NCI-H69 (cell line): ENCODE results near the gene RPGRIP1L.

ENCODE experiments used
- DNase-seq: peaks from one replicate; lab custom pipeline; 2025; lab: John Stamatoyannopoulos, UW

The RPGRIP1L gene

DNA sequence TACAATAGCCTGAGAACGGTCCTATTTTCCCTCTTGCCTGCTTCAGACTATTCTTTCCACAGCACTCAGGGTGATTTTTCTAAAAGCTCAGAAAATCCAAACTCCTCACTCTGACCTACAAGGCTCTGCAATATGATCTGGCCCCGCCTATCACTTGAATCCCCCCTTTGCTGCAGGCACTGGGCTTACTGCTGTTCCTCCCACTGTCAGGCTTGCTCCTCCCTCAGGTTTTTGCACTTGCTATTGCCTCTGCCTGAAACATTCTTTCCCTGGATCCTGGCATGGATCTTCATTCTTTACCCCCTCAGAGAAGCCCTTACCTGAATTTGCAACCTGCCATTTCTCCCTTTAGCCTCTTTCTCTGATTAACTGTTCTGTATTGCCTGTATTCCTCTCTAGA is 52.3 kb downstream of the RPGRIP1L start:
- DNase-seq: no peak

DNA sequence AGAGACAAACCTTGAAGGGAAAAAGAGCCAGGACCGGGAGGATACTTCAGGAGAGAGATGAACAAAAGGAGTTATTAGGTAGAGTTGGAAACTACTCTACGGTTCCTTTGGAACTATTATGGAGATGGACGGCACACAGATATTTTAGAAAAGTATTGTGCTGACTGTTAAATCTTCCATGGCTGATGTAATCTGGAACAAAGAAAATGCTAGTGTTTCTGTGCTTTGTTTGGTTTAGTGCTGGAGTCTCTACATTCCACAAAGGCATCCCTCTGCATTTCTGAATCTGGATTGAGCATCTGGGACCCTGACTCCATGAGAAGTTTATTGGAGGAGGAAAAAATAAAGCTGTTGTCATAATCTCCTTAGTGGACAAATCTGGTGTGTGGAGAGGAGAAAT is 57.2 kb downstream of the RPGRIP1L start:
- DNase-seq: no peak

DNA sequence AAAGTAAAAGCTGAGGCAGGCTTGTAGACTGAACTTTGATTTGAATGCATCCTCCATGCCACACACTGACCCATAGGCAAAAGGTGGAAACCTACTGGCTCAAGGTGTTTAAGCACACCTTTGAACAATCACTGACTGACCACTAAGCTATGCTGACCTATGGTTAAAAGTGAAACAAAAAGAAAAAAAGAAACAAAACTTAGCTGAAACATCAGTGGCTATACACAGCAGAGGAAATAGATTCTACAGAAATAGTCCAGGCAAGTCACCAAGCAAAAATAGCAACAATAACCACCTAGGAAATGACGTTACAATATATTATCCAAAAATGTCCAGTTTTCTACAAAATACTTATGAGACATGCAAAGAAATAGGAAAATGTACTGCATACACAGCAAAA is 60.2 kb downstream of the RPGRIP1L start:
- DNase-seq: no peak

DNA sequence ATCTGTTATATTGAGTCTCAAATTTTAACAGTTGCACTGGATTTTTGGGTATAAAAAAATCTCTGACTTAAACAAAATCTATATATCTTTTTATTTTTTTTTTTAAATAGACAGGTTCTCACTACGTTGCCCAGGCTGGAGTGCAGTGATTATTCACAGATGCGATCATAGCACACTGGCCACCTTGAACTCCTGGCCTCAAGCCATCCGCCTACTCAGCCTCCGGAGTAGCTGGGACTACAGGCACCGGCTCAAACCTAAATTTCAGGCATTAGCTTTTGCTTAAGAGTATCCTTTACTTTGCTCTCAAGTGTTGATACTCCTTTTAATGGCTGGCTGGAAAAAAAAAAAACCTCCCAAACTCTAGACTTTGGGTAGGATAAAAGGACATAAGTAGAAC is 61.6 kb downstream of the RPGRIP1L start:
- no peak for DNase-seq

DNA sequence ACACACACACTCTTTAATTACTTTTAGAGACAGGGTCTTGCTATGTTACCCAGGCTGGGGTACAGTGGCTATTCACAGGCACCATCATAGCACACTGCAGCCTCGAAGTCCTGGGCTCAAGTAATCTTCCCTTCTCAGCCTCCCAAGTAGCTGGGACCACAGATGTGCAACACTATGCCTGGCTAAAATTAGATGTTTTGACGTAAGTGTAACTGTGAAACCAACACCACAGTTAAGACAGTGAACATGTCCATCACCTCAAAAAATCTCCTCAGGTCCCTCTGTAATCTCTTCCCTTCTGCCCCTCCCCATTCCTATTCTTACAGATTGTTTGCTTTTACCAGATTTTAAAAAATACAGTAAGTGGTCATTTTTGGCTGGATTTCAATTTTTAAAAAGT is 66.7 kb downstream of the RPGRIP1L start:
- DNase-seq: no peak

DNA sequence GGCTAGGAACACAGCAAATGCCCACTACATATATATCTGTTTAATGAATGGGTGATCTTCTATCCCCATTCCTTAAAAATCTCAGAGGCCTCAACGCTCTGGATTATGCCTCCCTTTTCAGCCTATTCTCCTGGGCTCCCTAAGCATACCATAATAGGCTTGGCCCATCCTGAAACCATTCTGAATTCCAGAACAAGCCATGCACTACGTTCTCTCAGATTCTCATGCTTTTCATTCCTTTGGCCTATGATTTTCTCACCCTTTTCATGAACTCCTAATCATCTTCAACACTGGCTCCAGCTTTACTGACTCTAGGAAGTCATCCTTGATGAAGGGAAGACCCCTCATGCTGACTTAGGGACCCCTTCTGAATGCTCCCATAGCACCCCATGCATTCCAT is 71.1 kb downstream of the RPGRIP1L start:
- no peak for DNase-seq

DNA sequence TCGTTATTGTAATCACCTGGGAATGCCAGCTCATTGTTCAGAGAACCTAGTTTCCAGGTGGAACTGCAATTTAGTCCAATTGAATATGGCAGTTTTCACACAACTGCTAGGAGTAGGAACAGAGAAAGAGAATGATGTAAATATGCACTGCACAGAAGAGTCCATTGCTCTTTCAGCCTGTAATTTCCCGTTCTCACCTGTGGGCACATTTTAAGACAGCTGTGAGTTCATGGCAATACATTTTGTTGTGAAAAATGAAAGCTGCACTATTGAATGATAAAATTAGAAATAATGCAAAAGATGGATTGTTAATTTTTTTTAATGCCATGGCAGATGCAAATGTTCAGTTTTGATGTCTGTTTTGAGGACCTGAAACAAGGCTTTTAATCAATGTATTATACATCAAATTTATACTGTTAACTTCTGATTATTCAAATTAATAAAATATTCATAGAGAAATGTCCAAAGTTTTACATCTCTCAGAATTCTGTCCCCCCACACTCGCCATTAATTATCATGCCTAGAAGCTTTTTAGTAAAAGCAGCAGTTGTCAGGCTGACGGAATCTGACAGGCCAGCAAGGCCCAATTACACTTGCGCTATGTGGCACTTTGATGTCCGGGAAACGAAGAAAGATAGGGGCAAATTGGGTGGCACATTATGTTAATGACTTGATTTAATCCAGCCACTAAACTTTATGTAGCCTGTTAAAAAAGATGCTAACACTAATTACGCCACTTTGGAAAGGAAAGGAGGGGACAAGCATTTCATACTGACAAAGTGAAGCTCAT is 72.2 kb downstream of the RPGRIP1L start:
- peak; percentile 10 for DNase-seq

DNA sequence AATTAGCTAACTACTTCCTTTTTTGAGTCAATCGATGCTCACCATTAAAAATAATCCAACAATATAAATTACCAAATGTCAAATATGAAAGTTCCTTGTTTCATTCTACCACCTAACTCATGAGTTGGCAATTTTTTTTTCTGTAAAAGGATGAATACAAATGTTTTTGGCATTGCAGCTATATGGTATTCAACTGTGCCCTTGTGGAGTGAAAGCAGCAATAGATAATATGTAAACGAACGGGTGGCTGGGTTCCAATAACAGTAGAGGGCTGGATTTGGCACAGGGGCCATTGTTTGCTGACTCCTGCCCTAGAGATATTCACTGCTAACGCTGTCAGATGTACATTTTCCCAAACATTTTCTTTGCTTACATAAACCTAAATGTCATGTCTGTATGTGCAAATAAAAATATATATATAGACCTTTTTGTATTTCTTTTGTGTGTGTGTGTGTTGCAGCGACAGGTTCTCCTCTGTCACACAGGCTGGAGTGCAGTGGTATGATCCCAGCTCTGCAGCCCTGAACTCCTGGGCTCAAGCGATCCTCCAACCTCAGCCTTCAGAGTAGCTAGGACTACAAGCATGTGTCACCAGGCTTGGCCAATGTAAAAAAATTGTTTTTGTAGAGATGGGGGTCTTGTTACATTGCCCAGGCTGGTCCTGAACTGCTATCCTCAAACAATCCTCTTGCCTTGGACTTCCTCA is 73.9 kb downstream of the RPGRIP1L start:
- DNase-seq: peak; percentile 69

DNA sequence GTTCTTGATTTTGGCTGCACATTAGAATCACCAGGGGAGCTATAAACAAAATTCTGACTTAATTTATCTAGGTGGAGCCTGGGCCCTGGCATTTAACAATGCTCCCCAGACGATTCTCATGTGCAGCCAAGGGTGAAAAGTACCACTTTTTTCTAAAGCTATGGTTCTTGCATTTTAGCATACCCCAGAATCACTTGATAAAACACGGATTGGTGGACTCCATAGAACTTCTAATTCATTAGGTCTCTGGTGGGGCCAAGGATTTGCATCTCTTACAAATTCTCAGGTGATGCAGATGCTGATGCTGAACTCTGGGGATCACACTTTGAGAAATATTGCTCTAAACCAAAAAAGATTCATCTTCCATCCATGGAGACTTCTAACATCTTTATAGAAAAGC is 74.5 kb downstream of the RPGRIP1L start:
- DNase-seq: peak; percentile 77

DNA sequence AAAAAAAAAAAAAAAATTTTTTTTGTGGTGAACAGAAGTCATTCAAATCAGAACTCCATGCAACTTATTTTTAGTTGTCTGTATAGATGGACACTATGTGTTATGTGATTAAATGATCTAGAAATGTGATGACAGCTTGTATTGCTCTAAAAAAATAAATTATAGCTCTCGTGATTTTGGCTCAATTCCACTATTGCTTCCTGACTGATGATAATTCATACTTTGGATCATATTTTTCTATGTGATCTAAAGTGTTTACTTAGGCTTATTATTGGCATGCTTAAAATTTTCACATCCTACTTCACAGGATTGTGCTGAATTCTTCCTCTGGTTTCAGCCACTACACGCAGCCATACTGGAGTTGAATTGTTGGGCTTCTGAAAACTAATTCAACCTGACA is 76.8 kb downstream of the RPGRIP1L start:
- DNase-seq: peak; percentile 41

DNA sequence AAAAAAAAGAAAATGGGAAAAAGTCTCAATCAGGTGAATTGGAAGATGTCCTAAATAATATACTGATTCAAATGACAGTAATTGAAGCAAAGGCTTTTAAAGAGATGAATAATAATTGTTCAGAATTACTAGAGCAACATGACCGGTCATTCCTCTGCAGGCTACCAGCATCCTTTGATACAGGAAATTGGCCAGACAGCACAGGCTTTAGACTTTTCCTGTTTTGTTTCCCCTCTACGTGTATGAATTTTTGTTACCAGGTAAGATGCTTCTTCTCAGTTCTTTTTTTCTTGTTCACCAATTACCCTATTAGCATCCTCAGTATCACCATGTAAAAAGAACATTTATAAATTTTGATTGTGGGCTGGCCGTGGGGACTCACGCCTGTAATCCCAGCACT is 77.5 kb downstream of the RPGRIP1L start:
- DNase-seq: peak; percentile 21

DNA sequence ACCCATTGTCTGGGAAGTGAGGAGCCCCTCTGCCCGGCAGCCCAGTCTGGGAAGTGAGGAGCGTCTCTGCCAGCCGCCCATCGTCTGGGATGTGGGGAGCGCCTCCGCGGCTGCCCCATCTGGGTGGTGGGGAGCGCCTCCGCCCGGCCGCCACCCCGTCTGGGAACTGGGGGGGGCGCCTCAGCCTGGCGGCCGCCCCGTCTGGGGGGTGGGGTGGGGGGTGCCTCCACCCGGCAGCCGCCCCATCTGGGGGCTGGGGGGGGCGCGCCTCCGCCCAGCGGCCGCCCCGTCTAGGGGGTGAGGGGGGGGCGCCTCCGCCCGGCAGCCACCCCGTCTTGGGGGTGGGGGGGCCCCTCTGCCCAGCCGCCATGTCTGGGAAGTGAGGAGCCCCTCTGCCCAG is 78.4 kb downstream of the RPGRIP1L start:
- no peak for DNase-seq

DNA sequence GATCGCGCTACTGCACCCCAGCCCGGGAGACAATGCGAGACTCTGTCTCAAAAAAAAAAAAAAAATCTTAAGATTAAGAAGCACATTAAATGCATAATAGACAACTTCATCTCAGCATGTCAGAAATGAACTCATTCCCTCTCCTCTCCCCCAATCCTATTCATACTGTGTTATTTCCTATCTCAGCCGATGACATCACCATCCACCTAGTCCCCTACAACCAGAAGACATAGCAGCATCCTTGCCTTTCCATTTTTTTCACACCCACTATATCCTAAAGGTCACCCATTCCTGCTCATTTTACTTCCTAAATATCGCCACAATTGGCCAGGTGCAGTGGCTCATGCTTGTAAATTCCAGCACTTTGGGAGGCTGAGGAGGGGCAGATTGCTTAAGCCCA is 81.3 kb downstream of the RPGRIP1L start:
- DNase-seq: no peak

DNA sequence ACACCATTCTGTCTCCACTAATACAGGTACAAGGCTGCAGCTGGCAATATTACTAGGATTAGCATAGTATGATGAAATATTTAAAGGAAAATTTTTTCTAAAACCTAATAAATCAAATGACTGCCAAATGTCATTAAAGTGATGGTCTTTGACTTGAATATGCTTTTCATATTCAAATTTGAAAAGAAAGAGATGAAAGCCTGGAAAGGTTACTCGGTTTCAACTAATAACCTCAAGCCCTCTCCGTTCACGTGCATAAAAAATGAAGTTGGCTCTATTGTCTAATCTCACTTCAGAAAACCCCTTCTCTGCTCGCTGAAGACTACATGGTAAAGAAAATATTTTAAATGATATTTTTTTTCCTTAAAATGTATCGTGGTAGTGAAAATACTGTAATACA is 83.2 kb downstream of the RPGRIP1L start:
- no peak for DNase-seq

DNA sequence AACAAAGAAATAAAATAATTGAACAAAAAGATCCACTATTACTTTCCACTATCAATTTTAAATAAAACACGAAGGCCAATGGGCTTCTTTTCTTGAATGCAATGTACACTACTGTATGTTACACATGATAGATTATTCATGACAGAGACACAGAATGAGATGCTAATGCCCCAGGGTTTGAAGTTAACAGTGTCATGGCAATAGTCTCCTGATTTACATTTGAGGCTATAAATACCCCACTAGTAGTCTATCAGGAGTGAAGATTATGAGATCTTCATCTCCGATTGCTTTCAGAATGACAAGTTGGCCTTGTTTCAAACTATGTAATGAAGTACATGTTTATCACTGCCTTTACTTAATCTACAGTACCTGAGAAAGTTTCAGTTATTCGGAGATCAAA is 84.4 kb downstream of the RPGRIP1L start:
- no peak for DNase-seq

DNA sequence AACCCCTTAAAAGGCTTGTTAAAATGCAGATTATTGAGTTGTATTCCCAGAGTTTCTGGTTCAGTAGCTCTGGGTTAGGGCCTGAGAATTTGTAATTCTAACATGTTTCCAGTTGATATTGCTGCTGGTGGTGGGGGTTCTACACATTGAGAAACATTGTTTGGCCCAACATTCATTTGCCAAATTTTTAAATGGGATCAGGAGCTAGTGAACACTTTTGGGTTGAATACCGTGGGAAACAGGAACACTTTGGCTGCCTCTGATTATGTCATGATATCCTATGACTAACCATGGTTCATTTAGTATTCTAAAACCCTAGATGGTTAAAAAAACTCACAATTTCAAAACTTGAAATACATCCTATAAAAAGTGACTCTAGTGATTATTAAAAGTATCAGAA is 89.3 kb downstream of the RPGRIP1L start:
- no peak for DNase-seq

DNA sequence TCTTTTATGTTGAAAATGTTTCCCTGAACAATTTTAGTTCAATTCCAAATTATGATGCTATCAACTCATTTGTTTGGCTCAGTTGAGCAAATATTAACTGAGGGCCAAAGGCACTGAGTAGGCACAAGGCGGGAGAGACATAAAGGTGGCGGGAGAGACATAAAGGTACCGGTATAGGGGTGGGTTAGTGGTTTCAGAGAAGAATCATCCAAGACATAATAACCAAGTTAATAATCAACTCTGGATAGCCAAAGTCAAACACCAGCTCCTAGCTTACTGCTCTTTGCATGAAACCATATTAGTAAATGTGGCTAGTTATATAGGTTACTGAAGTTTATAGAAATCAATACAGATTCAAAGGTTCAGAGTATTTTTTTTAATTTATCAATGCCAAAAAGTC is 91.7 kb downstream of the RPGRIP1L start:
- DNase-seq: no peak

DNA sequence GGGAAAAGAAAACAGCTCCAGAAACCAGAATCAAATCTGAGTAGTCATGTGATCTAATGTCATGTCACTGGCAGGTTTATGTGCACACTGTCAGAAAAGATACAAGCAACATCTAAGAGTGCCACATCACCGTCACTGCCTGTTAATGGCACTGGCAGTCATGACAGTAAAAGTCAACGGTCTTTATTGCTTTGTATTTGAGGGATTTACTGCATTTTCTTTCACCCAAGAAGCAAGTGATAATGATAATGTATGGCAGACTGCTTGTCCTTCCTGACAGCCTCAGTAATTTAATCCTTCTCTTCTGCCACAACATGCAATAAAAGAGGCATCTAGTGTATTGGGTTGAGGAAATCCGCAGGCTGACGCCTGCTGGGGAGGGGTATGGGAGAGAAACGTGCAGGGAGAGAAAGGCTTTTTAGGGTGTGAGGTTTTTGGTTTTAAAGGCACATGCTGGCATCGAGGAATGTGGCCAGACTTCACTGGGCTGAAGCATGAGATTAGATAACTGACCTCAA is 92.4 kb downstream of the RPGRIP1L start:
- DNase-seq: peak; percentile 61

DNA sequence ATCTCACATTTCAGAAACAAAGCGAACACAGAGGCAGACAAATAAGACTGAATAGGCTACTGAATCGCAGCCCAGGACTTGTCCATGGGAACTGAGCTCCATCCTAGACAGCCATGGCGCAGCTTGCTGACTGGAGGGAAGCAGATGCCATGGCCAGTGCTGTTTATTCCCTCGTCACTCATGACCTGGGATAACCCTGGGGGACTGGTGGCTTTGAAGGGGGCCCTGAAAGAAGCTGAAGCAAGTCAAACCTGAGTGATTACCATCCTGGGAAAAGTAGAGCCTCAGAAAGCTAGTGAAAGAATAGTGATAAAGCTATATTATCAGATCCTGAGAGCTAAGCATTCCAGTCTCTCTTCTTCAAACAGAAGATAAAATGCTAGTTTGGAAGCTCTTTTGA is 94.1 kb downstream of the RPGRIP1L start:
- no peak for DNase-seq

DNA sequence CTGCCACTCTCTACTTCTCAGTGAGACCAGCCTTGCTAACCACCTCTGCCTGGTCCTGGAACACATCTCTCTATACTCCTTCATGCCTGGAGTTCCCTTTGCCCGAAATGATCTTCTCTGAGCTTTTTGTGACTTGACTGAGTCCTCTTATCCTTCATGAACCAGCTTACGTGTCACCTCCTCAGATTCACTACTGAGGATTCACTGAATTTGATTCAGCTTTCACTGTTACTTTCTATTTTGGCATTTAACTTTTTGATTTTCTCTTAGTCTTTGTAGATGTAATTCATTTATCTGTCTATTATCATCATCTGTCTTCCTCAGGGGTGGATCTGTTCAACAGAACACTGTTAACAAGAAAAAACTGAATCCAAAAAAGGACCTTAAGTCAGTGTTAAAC is 95.6 kb downstream of the RPGRIP1L start:
- DNase-seq: no peak

DNA sequence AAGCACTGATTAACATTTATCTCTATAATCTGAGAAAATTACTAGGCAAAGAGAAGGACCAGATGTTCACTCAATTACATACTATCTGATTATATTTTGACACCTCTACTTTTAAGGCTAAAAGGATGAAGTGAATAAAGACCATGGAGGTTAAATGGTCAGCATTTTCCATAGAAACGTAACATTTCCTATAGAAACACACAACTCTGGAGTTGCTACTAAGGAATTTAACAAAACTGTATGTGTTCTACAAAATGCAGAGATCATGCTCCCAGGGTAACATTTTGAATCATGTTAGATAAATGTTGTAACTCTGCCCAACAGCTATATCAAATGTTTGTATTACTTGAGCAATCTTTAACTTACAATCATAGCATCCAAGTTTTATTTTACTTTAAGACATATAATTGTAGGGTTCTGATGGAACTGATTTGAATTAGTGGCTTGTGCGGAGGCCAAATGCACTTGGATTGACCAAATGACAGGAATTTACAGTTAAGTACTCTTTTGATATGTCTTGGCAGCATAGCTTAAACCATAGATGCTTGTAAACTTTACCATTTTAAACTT is 97.7 kb downstream of the RPGRIP1L start:
- peak; percentile 35 for DNase-seq

DNA sequence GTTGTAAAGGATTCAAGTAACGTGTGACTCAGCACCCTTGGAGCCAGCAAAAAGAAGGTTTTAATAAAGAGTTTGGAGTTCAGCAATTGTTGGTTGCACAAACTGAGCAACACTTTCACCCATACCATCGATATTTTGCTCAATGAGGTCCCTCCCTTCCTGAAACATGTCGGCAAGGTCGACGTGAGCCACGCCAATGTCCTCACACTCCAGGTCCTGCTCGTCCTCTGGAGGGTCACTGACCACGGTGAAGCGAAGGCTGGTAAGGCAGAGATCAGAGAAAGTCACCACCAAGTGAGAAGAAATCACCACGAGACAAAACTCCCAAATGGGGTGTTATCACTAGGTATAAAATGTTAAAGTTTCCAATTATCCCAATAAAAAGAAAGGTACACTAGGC is 98.3 kb downstream of the RPGRIP1L start:
- DNase-seq: no peak

DNA sequence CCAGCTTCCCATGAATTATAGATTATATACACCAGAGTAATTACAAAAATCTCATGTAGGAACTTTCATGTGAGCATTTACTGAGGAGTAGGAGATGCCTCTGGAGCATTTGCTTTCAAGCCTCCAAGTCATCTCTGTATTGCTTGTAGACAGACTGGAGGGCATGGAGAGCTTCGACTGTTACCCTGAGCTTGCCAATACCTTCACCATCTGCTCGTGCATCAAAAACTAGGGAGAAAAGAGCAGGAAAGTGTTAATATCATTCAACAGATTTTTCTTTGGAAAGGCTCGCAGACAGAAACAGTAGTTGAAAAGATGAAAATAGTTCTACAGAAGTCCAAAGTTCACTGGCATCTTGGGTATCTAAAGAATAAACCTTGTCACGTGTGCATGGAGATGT is 101.7 kb downstream of the RPGRIP1L start:
- no peak for DNase-seq
